ENCODE measurements around the gene HPCAL4.

HPCAL4 gene

DNA sequence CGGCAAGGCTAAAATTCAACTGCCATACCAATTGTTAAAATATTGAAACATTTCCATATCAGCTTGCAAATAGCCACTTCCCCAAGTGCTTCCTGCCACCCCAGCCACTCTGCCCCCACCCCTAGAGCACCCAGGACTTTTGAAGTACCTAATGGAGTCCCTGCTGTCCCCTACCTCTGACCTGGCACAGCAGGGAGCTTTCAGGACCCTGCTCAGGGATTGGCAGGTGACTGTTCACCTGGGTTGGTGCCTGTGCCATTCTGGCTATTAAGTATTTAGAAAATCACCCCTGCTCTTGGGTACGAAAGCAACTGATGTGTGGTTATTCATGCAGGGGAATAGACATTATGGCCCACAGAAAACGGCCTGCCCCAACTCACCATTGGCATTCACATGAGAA lies 9.1 kb upstream of the HPCAL4 start:
- Histone ChIP-seq H3K4me3 (IDR thresholded peaks at IDR 0.05; ENCODE audit: insufficient read depth, low read depth, low read length) (no peak overlapping the region), H3K79me2 (ENCODE audit: insufficient read depth, low read depth) (no peaks in the 10 kb centered on the region), H3K27me3 (ENCODE audit: insufficient read depth, low read depth) (no peaks in the 10 kb centered on the region), H3K36me3 (ENCODE audit: insufficient read depth) (no peaks in the 10 kb centered on the region), H3K4me1 (ENCODE audit: low read depth, poor library complexity, severe bottlenecking) (peaks cover 18% of the 10 kb centered on the region), H3K4me2 (no peak overlapping the region), H3K27ac (no peak overlapping the region), H4K20me1 (ENCODE audit: insufficient read depth) (no peaks in the 10 kb centered on the region), H3K9ac (no peak overlapping the region), H2AFZ (ENCODE audit: low read depth) (no peak overlapping the region)
- TF ChIP-seq, protein P1, sequence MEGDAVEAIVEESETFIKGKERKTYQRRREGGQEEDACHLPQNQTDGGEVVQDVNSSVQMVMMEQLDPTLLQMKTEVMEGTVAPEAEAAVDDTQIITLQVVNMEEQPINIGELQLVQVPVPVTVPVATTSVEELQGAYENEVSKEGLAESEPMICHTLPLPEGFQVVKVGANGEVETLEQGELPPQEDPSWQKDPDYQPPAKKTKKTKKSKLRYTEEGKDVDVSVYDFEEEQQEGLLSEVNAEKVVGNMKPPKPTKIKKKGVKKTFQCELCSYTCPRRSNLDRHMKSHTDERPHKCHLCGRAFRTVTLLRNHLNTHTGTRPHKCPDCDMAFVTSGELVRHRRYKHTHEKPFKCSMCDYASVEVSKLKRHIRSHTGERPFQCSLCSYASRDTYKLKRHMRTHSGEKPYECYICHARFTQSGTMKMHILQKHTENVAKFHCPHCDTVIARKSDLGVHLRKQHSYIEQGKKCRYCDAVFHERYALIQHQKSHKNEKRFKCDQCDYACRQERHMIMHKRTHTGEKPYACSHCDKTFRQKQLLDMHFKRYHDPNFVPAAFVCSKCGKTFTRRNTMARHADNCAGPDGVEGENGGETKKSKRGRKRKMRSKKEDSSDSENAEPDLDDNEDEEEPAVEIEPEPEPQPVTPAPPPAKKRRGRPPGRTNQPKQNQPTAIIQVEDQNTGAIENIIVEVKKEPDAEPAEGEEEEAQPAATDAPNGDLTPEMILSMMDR (conservative IDR thresholded peaks at IDR 0.05; ENCODE audit: low read depth, low read length): no peak

DNA sequence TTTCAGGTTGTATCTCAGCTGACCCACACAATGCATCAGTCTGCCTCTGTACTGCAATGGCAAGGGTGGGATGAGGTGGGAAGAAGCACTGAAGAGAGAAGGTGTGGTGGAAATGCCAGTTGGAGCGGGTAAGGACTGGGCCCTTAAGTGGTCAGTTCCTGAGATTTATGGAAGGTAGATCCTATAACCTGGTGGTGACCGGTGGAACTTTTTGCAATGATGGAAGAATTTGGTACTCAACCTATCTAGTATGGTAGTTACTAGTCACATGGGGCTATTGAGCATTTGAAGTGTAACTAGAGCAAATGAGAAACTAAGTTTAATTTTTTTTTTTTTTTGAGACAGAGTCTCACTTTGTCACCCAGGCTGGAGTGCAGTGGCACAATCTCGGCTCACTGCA lies 8.2 kb upstream of the HPCAL4 start:
- Histone ChIP-seq H3K9ac (no peak overlapping the region), H3K4me2 (no peak overlapping the region), H3K79me2 (ENCODE audit: insufficient read depth, low read depth) (no peaks in the 10 kb centered on the region), H3K27me3 (ENCODE audit: insufficient read depth, low read depth) (no peaks in the 10 kb centered on the region), H4K20me1 (ENCODE audit: insufficient read depth) (no peaks in the 10 kb centered on the region), H3K4me1 (ENCODE audit: low read depth, poor library complexity, severe bottlenecking) (peaks cover 27% of the 10 kb centered on the region), H3K4me3 (IDR thresholded peaks at IDR 0.05; ENCODE audit: insufficient read depth, low read depth, low read length) (no peak overlapping the region), H3K36me3 (ENCODE audit: insufficient read depth) (no peaks in the 10 kb centered on the region), H3K27ac (no peak overlapping the region), H2AFZ (ENCODE audit: low read depth) (no peak overlapping the region)
- TF ChIP-seq, protein P1 (conservative IDR thresholded peaks at IDR 0.05; ENCODE audit: low read depth, low read length): no peak

DNA sequence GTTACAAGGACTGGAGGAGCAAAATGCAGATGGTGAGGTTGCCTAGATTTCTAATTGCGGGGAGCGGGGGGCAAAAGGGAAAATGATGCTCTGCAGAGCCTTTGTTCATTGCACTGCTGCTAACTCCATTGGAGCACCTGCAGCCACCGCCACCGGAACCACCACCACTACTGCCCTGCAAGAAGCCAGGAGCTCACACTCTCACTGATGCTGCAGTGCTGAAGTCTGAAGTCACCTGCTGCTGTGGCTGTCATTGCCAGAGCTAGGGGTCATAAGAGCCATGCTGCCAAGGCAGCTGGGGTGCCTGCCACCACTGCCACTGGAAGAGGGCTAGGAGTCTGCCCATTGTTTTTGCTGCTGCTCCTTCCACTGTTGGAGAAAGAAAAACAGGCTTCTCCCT lies 7.3 kb upstream of the HPCAL4 start:
- H2AFZ ChIP-seq (ENCODE audit: low read depth): no peak overlapping the region
- no peaks in the 10 kb centered on the region for H4K20me1 ChIP-seq (ENCODE audit: insufficient read depth)
- H3K9ac ChIP-seq: no peak overlapping the region
- no peak overlapping the region for H3K4me2 ChIP-seq
- no peak overlapping the region for H3K4me3 ChIP-seq (IDR thresholded peaks at IDR 0.05; ENCODE audit: insufficient read depth, low read depth, low read length)
- peaks cover 29% of the 10 kb centered on the region for H3K4me1 ChIP-seq (ENCODE audit: low read depth, poor library complexity, severe bottlenecking)
- H3K36me3 ChIP-seq (ENCODE audit: insufficient read depth): no peaks in the 10 kb centered on the region
- no peak overlapping the region for H3K27ac ChIP-seq
- H3K27me3 ChIP-seq (ENCODE audit: insufficient read depth, low read depth): no peaks in the 10 kb centered on the region
- H3K79me2 ChIP-seq (ENCODE audit: insufficient read depth, low read depth): no peaks in the 10 kb centered on the region
- TF ChIP-seq, protein P1 (conservative IDR thresholded peaks at IDR 0.05; ENCODE audit: low read depth, low read length): no peak

DNA sequence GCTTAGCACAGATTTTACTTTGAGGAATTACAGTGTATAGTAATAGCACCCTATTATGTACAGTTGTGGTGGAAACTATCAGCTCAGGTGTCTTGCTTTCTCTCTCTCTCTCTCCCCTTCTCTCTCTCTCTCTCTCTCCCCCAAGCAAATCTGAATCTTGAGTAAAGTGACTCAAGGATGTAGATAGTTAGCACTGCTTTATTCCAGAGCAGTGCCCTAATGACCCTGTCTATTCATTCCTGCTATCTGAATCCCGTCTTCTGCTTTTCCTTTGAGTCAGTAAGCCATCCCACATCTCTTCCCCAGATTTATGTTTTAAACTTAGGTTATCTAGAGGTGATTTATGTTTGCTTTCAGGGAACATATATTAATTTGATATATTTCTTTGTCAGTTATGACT lies 5.2 kb upstream of the HPCAL4 start:
- H3K36me3 ChIP-seq (ENCODE audit: insufficient read depth): no peaks in the 10 kb centered on the region
- H3K4me1 ChIP-seq (ENCODE audit: low read depth, poor library complexity, severe bottlenecking): peaks cover 21% of the 10 kb centered on the region
- no peak overlapping the region for H3K4me2 ChIP-seq
- TF ChIP-seq, protein P1 (conservative IDR thresholded peaks at IDR 0.05; ENCODE audit: low read depth, low read length): no peak
- no peaks in the 10 kb centered on the region for H3K79me2 ChIP-seq (ENCODE audit: insufficient read depth, low read depth)
- no peak overlapping the region for H3K4me3 ChIP-seq (IDR thresholded peaks at IDR 0.05; ENCODE audit: insufficient read depth, low read depth, low read length)
- H3K9ac ChIP-seq: no peak overlapping the region
- no peaks in the 10 kb centered on the region for H4K20me1 ChIP-seq (ENCODE audit: insufficient read depth)
- H2AFZ ChIP-seq (ENCODE audit: low read depth): no peak overlapping the region
- no peak overlapping the region for H3K27ac ChIP-seq
- H3K27me3 ChIP-seq (ENCODE audit: insufficient read depth, low read depth): no peaks in the 10 kb centered on the region
